Neural progenitor cell (in vitro differentiated cells): ENCODE data around the gene RPL39L. TPM values are rescaled to one million over a fixed set of nuclear protein-coding genes. Genes with fewer than 3 reads are reported as not detected.
A peak's percentile ranks its signal among the peaks of the same experiment; 100 is the strongest.

Experiments used
- DNase-seq: peaks from one replicate; pipeline ENCODE4 v3.0.0-alpha.2; 2016; ENCODE audit warnings: low spot score
- H2AFZ ChIP-seq: fragments of 200-600 bp; sonication (generic); replicated peaks from 2 replicates; pipeline ENCODE4 v1.6.1; 2016; ENCODE audit warnings: antibody characterized with exemption
- H3F3A ChIP-seq: fragments of 200-600 bp; sonication (generic); 2 replicates; pipeline ENCODE4 v1.6.1; 2016; ENCODE audit warnings: antibody characterized with exemption, low read depth
- H3K27ac ChIP-seq: fragments of 200-600 bp; sonication (generic); 2 replicates; pipeline ENCODE4 v1.5.1; 2016; ENCODE audit warnings: mild to moderate bottlenecking
- H3K27me3 ChIP-seq: fragments of 200-600 bp; sonication (generic); 2 replicates; pipeline ENCODE4 v1.6.1; 2016; ENCODE audit warnings: mild to moderate bottlenecking, moderate library complexity
- H3K36me3 ChIP-seq: fragments of 200-600 bp; sonication (generic); 2 replicates; pipeline ENCODE4 v1.5.1; 2016
- H3K4me1 ChIP-seq: fragments of 200-600 bp; sonication (generic); 2 replicates; pipeline ENCODE4 v1.6.1; 2016; ENCODE audit warnings: mixed run types
- H3K4me2 ChIP-seq: fragments of 200-600 bp; sonication (generic); 2 replicates; pipeline ENCODE4 v1.6.1; 2016
- H3K4me3 ChIP-seq: fragments of 200-600 bp; sonication (generic); 2 replicates; pipeline ENCODE4 v1.5.1; 2016
- H3K79me2 ChIP-seq: fragments of 200-600 bp; sonication (generic); 2 replicates; pipeline ENCODE4 v1.6.1; 2016; ENCODE audit warnings: low read depth
- H3K9ac ChIP-seq: fragments of 200-600 bp; sonication (generic); 2 replicates; pipeline ENCODE4 v1.6.1; 2016
- H3K9me3 ChIP-seq: fragments of 200-600 bp; sonication (generic); 2 replicates; pipeline ENCODE4 v1.5.1; 2016; ENCODE audit warnings: low read depth
- H4K20me1 ChIP-seq: fragments of 200-600 bp; sonication (generic); 2 replicates; pipeline ENCODE4 v1.6.1; 2016; ENCODE audit warnings: low read depth
- H3K27ac Mint-ChIP-seq: 3 replicates; pipeline ENCODE4 v1.8.0; 2021; ENCODE audit warnings: mixed read lengths
- H3K27me3 Mint-ChIP-seq: 2 replicates; pipeline ENCODE4 v1.8.0; 2022; ENCODE audit warnings: low read depth, mild to moderate bottlenecking, inconsistent platforms, moderate library complexity, mixed read lengths; ENCODE audit not compliant: insufficient read depth
- H3K36me3 Mint-ChIP-seq: 3 replicates; pipeline ENCODE4 v1.8.0; 2021; ENCODE audit warnings: mixed read lengths
- H3K4me1 Mint-ChIP-seq: 3 replicates; pipeline ENCODE4 v1.8.0; 2021; ENCODE audit warnings: mixed read lengths
- H3K4me3 Mint-ChIP-seq: 3 replicates; pipeline ENCODE4 v1.8.0; 2021; ENCODE audit warnings: mild to moderate bottlenecking, moderate library complexity, mixed read lengths
- H3K9me3 Mint-ChIP-seq: 3 replicates; pipeline ENCODE4 v1.8.0; 2020; ENCODE audit warnings: mixed read lengths
- CTCF ChIP-seq: fragments of 200-600 bp; sonication (generic); IDR thresholded peaks from 2 replicates; pipeline ENCODE4 v1.5.1; 2017; ENCODE audit warnings: antibody characterized with exemption, mild to moderate bottlenecking
- EZH2 ChIP-seq: fragments of 200-600 bp; sonication (generic); IDR thresholded peaks from 2 replicates; pipeline ENCODE4 v1.6.1; 2017; ENCODE audit warnings: antibody characterized with exemption, mild to moderate bottlenecking, moderate library complexity
- EZH2phosphoT487 ChIP-seq: fragments of 200-600 bp; sonication (generic); IDR thresholded peaks from 2 replicates; pipeline ENCODE4 v1.6.1; 2017; ENCODE audit warnings: antibody characterized with exemption
- total RNA-seq: library from RNA; depleted of rRNA; stranded (reverse); fragments of >200 nt; gene quantifications from 2 replicates; pipeline ENCODE4 v1.2.3, GENCODE V29; 2015; ENCODE audit warnings: low replicate concordance

RPL39L gene
- total RNA-seq, 1 donor from 2014 or later: 49.1 TPM

GRCh38 chr3:187145149-187145895 lies 6.0 kb upstream of the RPL39L start:
- no peak overlapping the region for H3K9ac ChIP-seq
- H3K27me3 Mint-ChIP-seq: peaks cover 10% of the 10 kb centered on the region

GRCh38 chr3:187139895-187140253 lies 578 bp upstream of the RPL39L start:
- no peaks in the 10 kb centered on the region for H4K20me1 ChIP-seq
- H3K9me3 ChIP-seq: no peaks in the 10 kb centered on the region
- no peaks in the 10 kb centered on the region for H3K27me3 ChIP-seq
- TF ChIP-seq EZH2 (no peak), EZH2phosphoT487 (no peak), CTCF (no peak)
- peak overlapping the region; percentile 51 for H3K4me3 ChIP-seq
- no peaks in the 10 kb centered on the region for H3F3A ChIP-seq
- Mint-ChIP-seq H3K27ac (no peak overlapping the region), H3K9me3 (peaks cover 29% of the 10 kb centered on the region), H3K4me3 (peak overlapping the region; percentile 89), H3K36me3 (peaks cover 17% of the 10 kb centered on the region), H3K4me1 (no peaks in the 10 kb centered on the region), H3K27me3 (peaks cover 8% of the 10 kb centered on the region)
- no peak overlapping the region for H3K27ac ChIP-seq
- no peak for DNase-seq
- H3K4me1 ChIP-seq: no peaks in the 10 kb centered on the region
- H2AFZ ChIP-seq: no peak overlapping the region
- no peak overlapping the region for H3K9ac ChIP-seq
- H3K4me2 ChIP-seq: no peak overlapping the region
- H3K36me3 ChIP-seq: no peaks in the 10 kb centered on the region
- peaks cover 8% of the 10 kb centered on the region for H3K79me2 ChIP-seq

More at GRCh38 chr3:187145149-187145895, 6.0 kb upstream of the RPL39L start:
- Histone ChIP-seq H3K36me3 (no peaks in the 10 kb centered on the region), H3K9me3 (no peaks in the 10 kb centered on the region), H3K4me3 (no peak overlapping the region), H3F3A (no peaks in the 10 kb centered on the region), H3K27ac (no peak overlapping the region), H3K79me2 (no peaks in the 10 kb centered on the region), H2AFZ (no peak overlapping the region), H3K4me2 (no peak overlapping the region), H3K4me1 (no peaks in the 10 kb centered on the region), H4K20me1 (no peaks in the 10 kb centered on the region), H3K27me3 (no peaks in the 10 kb centered on the region)
- peaks cover 2% of the 10 kb centered on the region for H3K36me3 Mint-ChIP-seq
- TF ChIP-seq EZH2: no peak
- no peak for TF ChIP-seq EZH2phosphoT487
- no peak for TF ChIP-seq CTCF
- H3K27ac Mint-ChIP-seq: no peak overlapping the region
- H3K9me3 Mint-ChIP-seq: peaks cover 20% of the 10 kb centered on the region
- DNase-seq: no peak
- H3K4me3 Mint-ChIP-seq: no peak overlapping the region
- no peaks in the 10 kb centered on the region for H3K4me1 Mint-ChIP-seq

GRCh38 chr3:187136936-187137335 lies 2.4 kb downstream of the RPL39L start:
- H3K27ac Mint-ChIP-seq: no peak overlapping the region
- H2AFZ ChIP-seq: no peak overlapping the region
- no peaks in the 10 kb centered on the region for H4K20me1 ChIP-seq
- H3K9me3 ChIP-seq: no peaks in the 10 kb centered on the region
- H3K27me3 Mint-ChIP-seq: peaks cover 3% of the 10 kb centered on the region
- H3K4me1 Mint-ChIP-seq: no peaks in the 10 kb centered on the region
- no peak overlapping the region for H3K4me3 ChIP-seq
- H3K9ac ChIP-seq: no peak overlapping the region
- H3K27me3 ChIP-seq: no peaks in the 10 kb centered on the region
- no peak overlapping the region for H3K4me3 Mint-ChIP-seq
- no peak for DNase-seq
- TF ChIP-seq CTCF (no peak), EZH2 (no peak), EZH2phosphoT487 (no peak)
- H3K4me2 ChIP-seq: no peak overlapping the region
- H3K36me3 Mint-ChIP-seq: peaks cover 21% of the 10 kb centered on the region
- no peaks in the 10 kb centered on the region for H3K36me3 ChIP-seq
- no peak overlapping the region for H3K27ac ChIP-seq
- peaks cover 8% of the 10 kb centered on the region for H3K79me2 ChIP-seq
- H3F3A ChIP-seq: no peaks in the 10 kb centered on the region
- no peaks in the 10 kb centered on the region for H3K4me1 ChIP-seq
- H3K9me3 Mint-ChIP-seq: peaks cover 22% of the 10 kb centered on the region
